CD14-positive monocyte (primary cell): ENCODE data around the gene PTPRE. TPM values are rescaled to one million over a fixed set of nuclear protein-coding genes. Genes with fewer than 3 reads are reported as not detected.

ENCODE experiments used
- DNase-seq, 3 donors: peaks; one replicate each; pipeline ENCODE4 v3.0.0-alpha.2; 2011 to 2022
- H2AFZ ChIP-seq: 2 replicates; pipeline ENCODE4 v1.6.0; 2012; ENCODE audit warnings: mild to moderate bottlenecking, low read depth, low read length, inconsistent platforms; ENCODE audit not compliant: insufficient read depth, poor library complexity, severe bottlenecking
- H3K27ac ChIP-seq, 2 donors: 1 replicate in 1 of 2; 2 replicates in 1 of 2; pipeline ENCODE4 v1.5.1; 2012 to 2013; ENCODE audit warnings: low read length in 2 of 2, control low read depth in 1 of 2, inconsistent platforms in 1 of 2, low read depth in 1 of 2, mild to moderate bottlenecking in 1 of 2
- H3K27me3 ChIP-seq, 2 donors: one replicate each; pipeline versions ENCODE4 v1.6.0 to v1.6.1; 2011 to 2013; ENCODE audit warnings: low read length in 2 of 2; ENCODE audit not compliant: control insufficient read depth in 2 of 2, insufficient read depth in 2 of 2
- H3K36me3 ChIP-seq, 2 donors: replicated peaks in 1 of 2; 1 replicate in 1 of 2; 2 replicates in 1 of 2; pipeline versions ENCODE4 v1.5.1 to v1.6.1; 2012 to 2013; ENCODE audit warnings: low read length in 2 of 2, control low read depth in 1 of 2, inconsistent platforms in 1 of 2, mild to moderate bottlenecking in 1 of 2; ENCODE audit not compliant: insufficient read depth in 2 of 2, control insufficient read depth in 1 of 2
- H3K4me1 ChIP-seq, 2 donors: 1 replicate in 1 of 2; 2 replicates in 1 of 2; pipeline versions ENCODE4 v1.5.1 to v1.6.1; 2012 to 2013; ENCODE audit warnings: low read length in 2 of 2, control low read depth in 1 of 2, inconsistent platforms in 1 of 2, mild to moderate bottlenecking in 1 of 2, moderate library complexity in 1 of 2; ENCODE audit not compliant: insufficient read depth in 2 of 2, control insufficient read depth in 1 of 2
- H3K4me2 ChIP-seq: replicated peaks from 2 replicates; pipeline ENCODE3; 2012; ENCODE audit warnings: low read length, moderate library complexity, mild to moderate bottlenecking; ENCODE audit not compliant: poor library complexity, severe bottlenecking; ENCODE audit errors: extremely low read depth
- H3K4me3 ChIP-seq, 3 experiments: fragments of 200-600 bp in 1 of 3; sonication (generic) in 1 of 3; replicated peaks in 1 of 3; 1 replicate in 2 of 3; 2 replicates in 1 of 3; pipeline ENCODE4 v1.5.1; 2011 to 2013; ENCODE audit warnings: low read length in 3 of 3, mild to moderate bottlenecking in 3 of 3, control low read depth in 2 of 3, low read depth in 2 of 3, inconsistent platforms in 1 of 3, moderate library complexity in 1 of 3
- H3K79me2 ChIP-seq: 2 replicates; pipeline ENCODE4 v1.6.0; 2012; ENCODE audit warnings: mild to moderate bottlenecking, control low read depth, inconsistent platforms, low read length, moderate library complexity; ENCODE audit not compliant: insufficient read depth
- H3K9ac ChIP-seq: 2 replicates; pipeline ENCODE4 v1.6.0; 2017; ENCODE audit warnings: low read length, mild to moderate bottlenecking; ENCODE audit not compliant: insufficient read depth, poor library complexity, severe bottlenecking
- H3K9me3 ChIP-seq, 2 donors: replicated peaks in 1 of 2; 1 replicate in 1 of 2; 2 replicates in 1 of 2; pipeline versions ENCODE4 v1.5.1 to v1.6.1; 2012 to 2013; ENCODE audit warnings: low read length in 2 of 2, control low read depth in 1 of 2; ENCODE audit not compliant: control insufficient read depth in 1 of 2, insufficient read depth in 1 of 2
- H4K20me1 ChIP-seq: 2 replicates; pipeline ENCODE4 v1.6.0; 2012; ENCODE audit warnings: mild to moderate bottlenecking, low read length, control low read depth, moderate library complexity; ENCODE audit not compliant: insufficient read depth
- H3K27ac Mint-ChIP-seq, 7 donors: one replicate each; pipeline ENCODE4 v1.8.0; 2020; ENCODE audit warnings: mild to moderate bottlenecking in 7 of 7, mixed read lengths in 7 of 7, moderate library complexity in 6 of 7, inconsistent platforms in 2 of 7
- H3K27me3 Mint-ChIP-seq, 3 donors: one replicate each; pipeline ENCODE4 v1.8.0; 2021 to 2022; ENCODE audit warnings: low read depth in 3 of 3, mild to moderate bottlenecking in 3 of 3, mixed read lengths in 3 of 3, moderate library complexity in 3 of 3, inconsistent platforms in 1 of 3
- H3K36me3 Mint-ChIP-seq, 2 donors: one replicate each; pipeline ENCODE4 v1.8.0; 2020; ENCODE audit warnings: mixed read lengths in 2 of 2, inconsistent platforms in 1 of 2, mild to moderate bottlenecking in 1 of 2
- H3K4me1 Mint-ChIP-seq: one replicate; pipeline ENCODE4 v1.8.0; 2020; ENCODE audit warnings: mild to moderate bottlenecking, mixed read lengths
- H3K4me3 Mint-ChIP-seq, 2 donors: one replicate each; pipeline ENCODE4 v1.8.0; 2020; ENCODE audit warnings: mild to moderate bottlenecking in 2 of 2, mixed read lengths in 2 of 2, moderate library complexity in 1 of 2
- H3K9me3 Mint-ChIP-seq, 7 donors: one replicate each; pipeline ENCODE4 v1.8.0; 2020 to 2022; ENCODE audit warnings: mixed read lengths in 7 of 7, mild to moderate bottlenecking in 6 of 7, moderate library complexity in 6 of 7, inconsistent platforms in 2 of 7
- WGBS: methylation state at CpG from one replicate; pipeline ENCODE4 v1.1.5; 2013; ENCODE audit warnings: missing lambda C conversion rate; ENCODE audit not compliant: insufficient coverage; 5-methylcytosine and 5-hydroxymethylcytosine counted together
- intact Hi-C, 2 donors: fragments of 100-400 bp; cut with micrococcal nuclease; formaldehyde crosslinking; loops; one replicate each; pipeline versions ENCODE4 v1.15.0 to v1.15.1; 2023
- polyA plus RNA-seq, 3 donors: library from polyadenylated mRNA; depleted of rRNA in 1 of 3; unstranded in 2 of 3; stranded (reverse) in 1 of 3; fragments of 300-500 nt in 2 of 3; fragments of >200 nt in 1 of 3; fragmentation: Illumina TruSeq in 2 of 3; gene quantifications; 1 replicate in 2 of 3; 2 replicates in 1 of 3; pipeline ENCODE4 v1.2.3, GENCODE V29; 2012 to 2021
- TF ChIP-seq, protein P1 (sequence below): fragments of 200-600 bp; IDR thresholded peaks from one replicate; pipeline ENCODE4 v1.8.0; 2022; ENCODE audit warnings: antibody characterized with exemption, mild to moderate bottlenecking

The PTPRE gene
- polyA plus RNA-seq, 3 donors = 95.2 to 271 (median 125) TPM

DNA sequence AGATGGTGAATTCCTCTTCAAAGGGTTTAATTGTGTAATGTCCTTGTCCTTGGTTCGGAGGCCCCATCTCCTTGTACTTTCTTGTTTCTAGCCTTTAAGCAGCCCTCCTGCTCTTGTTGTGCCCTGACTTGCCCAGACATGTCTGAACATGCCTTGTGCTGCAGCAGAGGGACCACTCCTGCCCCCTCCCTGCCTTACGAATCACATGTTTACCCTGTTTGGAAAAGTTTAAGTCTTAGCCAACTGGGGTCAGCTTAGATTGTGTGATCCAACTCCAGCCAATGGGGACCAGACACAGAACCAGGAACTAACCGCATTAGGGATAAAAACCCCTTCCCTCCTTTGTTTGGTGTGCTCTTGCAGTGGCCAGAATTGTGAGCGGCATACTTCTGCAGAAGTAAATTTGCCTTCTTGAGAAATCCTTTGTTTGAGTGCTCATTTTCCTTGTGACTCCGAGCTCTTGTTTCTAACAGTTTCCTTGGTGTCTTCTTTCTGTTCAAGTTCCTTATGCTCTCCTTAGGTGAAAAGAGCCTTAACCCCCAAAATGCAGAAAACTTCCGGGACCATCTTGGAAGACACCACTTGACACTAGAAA is 43.6 kb upstream of the PTPRE start:
- intact Hi-C loops = no loop called here
- H3K27me3 Mint-ChIP-seq = peaks cover 2 to 10% (median 4%) of the 10 kb centered on the region in 3 donors
- DNase-seq = no peak

DNA sequence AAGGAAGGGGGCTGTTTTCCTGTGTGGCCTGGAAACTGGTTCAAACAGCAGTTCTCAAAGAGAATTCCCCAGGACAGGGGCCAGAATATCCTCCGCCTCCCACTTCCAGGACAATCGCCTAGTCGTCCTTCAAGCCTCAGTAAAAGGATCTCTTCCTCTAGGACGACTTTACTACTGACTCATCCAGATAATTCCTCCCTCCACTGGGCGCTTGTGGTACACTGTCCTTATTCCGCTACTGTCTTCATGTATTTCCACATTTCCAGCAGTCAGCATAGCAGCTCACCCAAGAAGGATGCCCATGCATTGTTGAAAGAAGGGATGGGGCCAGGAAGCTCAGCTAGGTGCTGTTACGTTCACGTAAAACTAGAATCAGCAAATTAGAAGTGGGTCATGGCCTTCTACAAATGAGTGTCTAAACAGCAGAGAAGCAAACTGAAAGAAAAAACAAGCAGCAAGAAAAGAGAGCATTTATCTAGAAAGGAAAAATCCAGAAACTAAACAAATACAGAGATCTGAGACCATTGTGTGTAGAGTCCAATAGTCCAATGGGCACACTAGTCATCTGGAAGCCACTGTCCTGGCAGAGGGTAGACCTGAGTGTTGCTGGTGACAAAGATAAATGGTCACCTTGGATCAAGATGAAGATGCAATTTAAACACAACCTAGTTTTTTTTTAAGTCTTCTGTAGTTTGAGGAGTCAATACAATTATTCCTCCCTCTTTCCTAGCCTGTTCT is 40.5 kb upstream of the PTPRE start:
- Mint-ChIP-seq H3K4me3 (no peak overlapping the region), H3K4me1 (peaks cover 7% of the 10 kb centered on the region)

More for the DNA sequence above, 43.6 kb upstream of the PTPRE start:
- Mint-ChIP-seq H3K9me3 (peaks cover 13 to 29% (median 21%) of the 10 kb centered on the region in 7 donors), H3K4me3 (no peak overlapping the region), H3K4me1 (peaks cover 3% of the 10 kb centered on the region), H3K36me3 (no peaks in the 10 kb centered on the region), H3K27ac (peak overlapping the region in 1 of 7 donors; percentile 58)
- no peaks in the 10 kb centered on the region for H3K79me2 ChIP-seq
- WGBS = 96% methylated on average over 4 of the region's 6 CpGs
- H3K9ac ChIP-seq = no peak overlapping the region
- TF ChIP-seq, protein P1, sequence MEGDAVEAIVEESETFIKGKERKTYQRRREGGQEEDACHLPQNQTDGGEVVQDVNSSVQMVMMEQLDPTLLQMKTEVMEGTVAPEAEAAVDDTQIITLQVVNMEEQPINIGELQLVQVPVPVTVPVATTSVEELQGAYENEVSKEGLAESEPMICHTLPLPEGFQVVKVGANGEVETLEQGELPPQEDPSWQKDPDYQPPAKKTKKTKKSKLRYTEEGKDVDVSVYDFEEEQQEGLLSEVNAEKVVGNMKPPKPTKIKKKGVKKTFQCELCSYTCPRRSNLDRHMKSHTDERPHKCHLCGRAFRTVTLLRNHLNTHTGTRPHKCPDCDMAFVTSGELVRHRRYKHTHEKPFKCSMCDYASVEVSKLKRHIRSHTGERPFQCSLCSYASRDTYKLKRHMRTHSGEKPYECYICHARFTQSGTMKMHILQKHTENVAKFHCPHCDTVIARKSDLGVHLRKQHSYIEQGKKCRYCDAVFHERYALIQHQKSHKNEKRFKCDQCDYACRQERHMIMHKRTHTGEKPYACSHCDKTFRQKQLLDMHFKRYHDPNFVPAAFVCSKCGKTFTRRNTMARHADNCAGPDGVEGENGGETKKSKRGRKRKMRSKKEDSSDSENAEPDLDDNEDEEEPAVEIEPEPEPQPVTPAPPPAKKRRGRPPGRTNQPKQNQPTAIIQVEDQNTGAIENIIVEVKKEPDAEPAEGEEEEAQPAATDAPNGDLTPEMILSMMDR = no peak
- H3K36me3 ChIP-seq = no peaks in the 10 kb centered on the region
- no peaks in the 10 kb centered on the region for H3K4me1 ChIP-seq
- no peak overlapping the region for H2AFZ ChIP-seq
- no peak overlapping the region for H3K4me2 ChIP-seq
- no peaks in the 10 kb centered on the region for H3K27me3 ChIP-seq
- no peak overlapping the region for H3K27ac ChIP-seq
- no peak overlapping the region for H3K4me3 ChIP-seq
- no peaks in the 10 kb centered on the region for H4K20me1 ChIP-seq
- peaks cover 12 to 14% of the 10 kb centered on the region in 2 donors for H3K9me3 ChIP-seq

More for the DNA sequence above, 40.5 kb upstream of the PTPRE start:
- Histone ChIP-seq H2AFZ (no peak overlapping the region), H3K4me3 (no peak overlapping the region), H3K27ac (no peak overlapping the region), H4K20me1 (no peaks in the 10 kb centered on the region), H3K4me1 (no peaks in the 10 kb centered on the region), H3K27me3 (no peaks in the 10 kb centered on the region), H3K79me2 (no peaks in the 10 kb centered on the region), H3K4me2 (no peak overlapping the region), H3K36me3 (no peaks in the 10 kb centered on the region), H3K9ac (no peak overlapping the region), H3K9me3 (peaks cover 12 to 23% of the 10 kb centered on the region in 2 donors)
- H3K36me3 Mint-ChIP-seq = no peaks in the 10 kb centered on the region
- TF ChIP-seq, protein P1 = no peak
- 95% methylated on average over 5 of the region's 8 CpGs for WGBS
- peaks cover 2 to 7% (median 5%) of the 10 kb centered on the region in 3 donors for H3K27me3 Mint-ChIP-seq
- peaks cover 22 to 40% (median 34%) of the 10 kb centered on the region in 7 donors for H3K9me3 Mint-ChIP-seq
- intact Hi-C loops = no loop called here
- H3K27ac Mint-ChIP-seq = no peak overlapping the region
- no peak for DNase-seq
